H1 (cell line): ENCODE measurements around the gene LRRC43. TPM values are rescaled to one million over a fixed set of nuclear protein-coding genes. Genes with fewer than 3 reads are reported as not detected.

Experiments
- CTCF ChIA-PET: fragments of 300-600 bp; sonication (Branson Sonifier 250); formaldehyde crosslinking; loops from one replicate; lab custom pipeline; 2021; ENCODE audit not compliant: partially characterized antibody; lab: Charles Lee
- POLR2A ChIA-PET: fragments of 300-600 bp; sonication (Branson Sonifier 250); formaldehyde crosslinking; loops from one replicate; lab custom pipeline; 2021; ENCODE audit warnings: inconsistent platforms; ENCODE audit not compliant: partially characterized antibody; lab: Charles Lee
- DNase-seq, 2 experiments: peaks; one replicate each; pipeline versions ENCODE4 v3.0.0 to v3.0.0-alpha.2; 2010 to 2022; ENCODE audit warnings: low spot score in 2 of 2, low read depth in 1 of 2, mixed read lengths in 1 of 2
- FAIRE-seq: peaks from 2 replicates; lab custom pipeline; 2011; peaks lifted over from hg19 to GRCh38; lab: Jason Lieb, UNC
- H2AFZ ChIP-seq: 2 replicates; pipeline ENCODE4 v1.8.1; 2012; ENCODE audit warnings: low read length, inconsistent platforms
- H2AK5ac ChIP-seq: 2 replicates; pipeline ENCODE4 v1.6.1; 2013; ENCODE audit warnings: low read depth, low read length
- H2BK120ac ChIP-seq: replicated peaks from 2 replicates; pipeline ENCODE3; 2013; ENCODE audit warnings: low read depth, low read length, inconsistent platforms
- H2BK12ac ChIP-seq: 2 replicates; pipeline ENCODE4 v1.6.1; 2013; ENCODE audit warnings: low read depth, low read length
- H2BK15ac ChIP-seq: 2 replicates; pipeline ENCODE4 v1.6.1; 2013; ENCODE audit warnings: low read length
- H2BK20ac ChIP-seq: 2 replicates; pipeline ENCODE4 v1.6.1; 2013; ENCODE audit warnings: low read length
- H2BK5ac ChIP-seq: 2 replicates; pipeline ENCODE4 v1.6.1; 2013; ENCODE audit warnings: low read depth, low read length
- H3K14ac ChIP-seq: 2 replicates; pipeline ENCODE4 v1.6.1; 2013; ENCODE audit warnings: inconsistent platforms; ENCODE audit not compliant: insufficient read length
- H3K18ac ChIP-seq: 2 replicates; pipeline ENCODE4 v1.6.1; 2013; ENCODE audit warnings: low read length; ENCODE audit errors: extremely low read depth
- H3K23ac ChIP-seq: 2 replicates; pipeline ENCODE4 v1.6.1; 2013; ENCODE audit warnings: inconsistent platforms; ENCODE audit not compliant: insufficient read length
- H3K23me2 ChIP-seq: 2 replicates; pipeline ENCODE4 v1.6.1; 2013; ENCODE audit warnings: low read depth, low read length
- H3K27ac ChIP-seq: 2 replicates; pipeline ENCODE4 v1.6.1; 2011; ENCODE audit warnings: low read depth, low read length, inconsistent platforms
- H3K27me3 ChIP-seq, 4 experiments: replicated peaks in 1 of 4; 1 replicate in 1 of 4; 2 replicates in 3 of 4; pipeline versions ENCODE4 v1.6.1 to v1.8.1; 2011 to 2013; ENCODE audit warnings: low read length in 3 of 4, mild to moderate bottlenecking in 3 of 4, inconsistent platforms in 2 of 4, mixed read lengths in 2 of 4, moderate library complexity in 1 of 4; ENCODE audit not compliant: control insufficient read depth in 3 of 4, insufficient read depth in 3 of 4; ENCODE audit errors: extremely low read depth in 1 of 4
- H3K36me3 ChIP-seq, 4 experiments: 2 replicates each; pipeline versions ENCODE4 v1.6.1 to v1.8.1; 2011 to 2013; ENCODE audit warnings: mild to moderate bottlenecking in 4 of 4, low read length in 3 of 4, moderate library complexity in 2 of 4, control low read depth in 1 of 4, inconsistent platforms in 1 of 4; ENCODE audit not compliant: insufficient read depth in 4 of 4, control insufficient read depth in 2 of 4
- H3K4ac ChIP-seq: replicated peaks from 2 replicates; pipeline ENCODE3; 2013; ENCODE audit warnings: low read length, low read depth, mixed read lengths, inconsistent platforms; ENCODE audit not compliant: insufficient read length
- H3K4me1 ChIP-seq, 4 experiments: replicated peaks in 1 of 4; 1 replicate in 1 of 4; 2 replicates in 3 of 4; pipeline versions ENCODE4 v1.6.1 to v1.8.1; 2011 to 2013; ENCODE audit warnings: low read length in 3 of 4, inconsistent platforms in 2 of 4, mixed read lengths in 1 of 4; ENCODE audit not compliant: insufficient read depth in 4 of 4, control insufficient read depth in 3 of 4
- H3K4me2 ChIP-seq, 2 experiments: 2 replicates each; pipeline versions ENCODE4 v1.6.1 to v1.8.1; 2011 to 2013; ENCODE audit warnings: low read depth in 2 of 2, low read length in 2 of 2, control low read depth in 1 of 2, inconsistent platforms in 1 of 2, mild to moderate bottlenecking in 1 of 2; ENCODE audit not compliant: insufficient read depth in 1 of 2
- H3K4me3 ChIP-seq, 4 experiments: fragments of 200-600, 300-600 bp in 1 of 4; sonication (generic), shearing (Covaris generic), sonication (Bioruptor Twin) in 1 of 4; 2 replicates each; pipeline versions ENCODE4 v1.5.1 to v1.8.1; 2011 to 2016; ENCODE audit warnings: low read length in 4 of 4, low read depth in 3 of 4, control low read depth in 2 of 4, inconsistent platforms in 2 of 4, mild to moderate bottlenecking in 2 of 4, mixed read lengths in 1 of 4, moderate library complexity in 1 of 4; ENCODE audit not compliant: insufficient read depth in 2 of 4; ENCODE audit errors: extremely low read depth in 1 of 4
- H3K56ac ChIP-seq: replicated peaks from 2 replicates; pipeline ENCODE3; 2013; ENCODE audit warnings: low read depth, mild to moderate bottlenecking, mixed read lengths, low read length, inconsistent platforms; ENCODE audit not compliant: insufficient read length
- H3K79me1 ChIP-seq: 2 replicates; pipeline ENCODE4 v1.6.1; 2013; ENCODE audit warnings: low read depth, low read length, control low read depth
- H3K79me2 ChIP-seq, 2 experiments: 2 replicates each; pipeline versions ENCODE4 v1.6.1 to v1.8.1; 2012 to 2013; ENCODE audit warnings: low read length in 2 of 2, mild to moderate bottlenecking in 2 of 2, inconsistent platforms in 1 of 2; ENCODE audit not compliant: insufficient read depth in 2 of 2, control insufficient read depth in 1 of 2
- H3K9ac ChIP-seq, 4 experiments: replicated peaks in 1 of 4; 1 replicate in 1 of 4; 2 replicates in 3 of 4; pipeline versions ENCODE4 v1.6.1 to v1.8.1; 2011 to 2013; ENCODE audit warnings: low read depth in 3 of 4, low read length in 3 of 4, control low read depth in 2 of 4, mild to moderate bottlenecking in 2 of 4, moderate library complexity in 2 of 4, inconsistent platforms in 1 of 4; ENCODE audit errors: extremely low read depth in 1 of 4
- H3K9me3 ChIP-seq, 2 experiments: 2 replicates each; pipeline versions ENCODE4 v1.6.1 to v1.8.1; 2012 to 2013; ENCODE audit warnings: mild to moderate bottlenecking in 2 of 2, moderate library complexity in 2 of 2, control low read depth in 1 of 2, inconsistent platforms in 1 of 2, low read depth in 1 of 2, low read length in 1 of 2, mixed read lengths in 1 of 2; ENCODE audit not compliant: insufficient read depth in 2 of 2
- H4K20me1 ChIP-seq, 2 experiments: replicated peaks in 1 of 2; 2 replicates each; pipeline versions ENCODE3 to v1.8.1; 2011 to 2013; ENCODE audit warnings: inconsistent platforms in 2 of 2, low read length in 2 of 2, mild to moderate bottlenecking in 1 of 2; ENCODE audit not compliant: insufficient read depth in 2 of 2, control insufficient read depth in 1 of 2
- H4K5ac ChIP-seq: 2 replicates; pipeline ENCODE4 v1.6.1; 2013; ENCODE audit warnings: low read length, low read depth, mixed read lengths, inconsistent platforms; ENCODE audit not compliant: insufficient read length
- H4K8ac ChIP-seq: 2 replicates; pipeline ENCODE4 v1.8.0; 2013; ENCODE audit warnings: mild to moderate bottlenecking, moderate library complexity, low read length, inconsistent platforms; ENCODE audit not compliant: insufficient read depth; ENCODE audit errors: extremely low read depth
- H4K91ac ChIP-seq: replicated peaks from 2 replicates; pipeline ENCODE3; 2013; ENCODE audit warnings: low read length, mixed read lengths, inconsistent platforms; ENCODE audit not compliant: insufficient read length
- ASH2L ChIP-seq: fragments of 200-600, 300-600 bp; sonication (generic); IDR thresholded peaks from one replicate; pipeline ENCODE4 v1.7.1; 2017; ENCODE audit warnings: low read length
- ATF2 ChIP-seq: IDR thresholded peaks from 2 replicates; pipeline ENCODE4 v1.6.1; 2012; ENCODE audit warnings: low read length, inconsistent platforms
- E2F6 ChIP-seq: IDR thresholded peaks from 2 replicates; pipeline ENCODE4 v1.6.1; 2012; ENCODE audit warnings: inconsistent platforms
- PHF8 ChIP-seq: fragments of 200-600 bp; sonication (generic); conservative IDR thresholded peaks from 2 replicates; pipeline ENCODE4 v1.7.1; 2012; ENCODE audit warnings: low read depth, mild to moderate bottlenecking, inconsistent platforms, low read length, moderate library complexity
- RBBP5 ChIP-seq: IDR thresholded peaks from 2 replicates; pipeline ENCODE4 v1.7.1; 2012; ENCODE audit warnings: low read depth, mild to moderate bottlenecking, inconsistent platforms, low read length, moderate library complexity, borderline replicate concordance
- RFX5 ChIP-seq: IDR thresholded peaks from 2 replicates; pipeline ENCODE4 v1.6.1; 2011; ENCODE audit warnings: low read depth, low read length, improper control_type of control experiment, borderline replicate concordance
- RNF2 ChIP-seq: fragments of 200-900, 300-1000 bp; sonication (generic); IDR thresholded peaks from 2 replicates; pipeline ENCODE4 v1.7.1; 2016; ENCODE audit warnings: borderline replicate concordance, low read depth, mild to moderate bottlenecking, antibody characterized with exemption, low read length; ENCODE audit not compliant: poor library complexity, severe bottlenecking; ENCODE audit errors: missing control alignments
- TCF12 ChIP-seq: IDR thresholded peaks from 2 replicates; pipeline ENCODE4 v1.6.1; 2011; ENCODE audit warnings: low read depth, mild to moderate bottlenecking, low read length
- TEAD4 ChIP-seq: IDR thresholded peaks from 2 replicates; pipeline ENCODE4 v1.6.1; 2012; ENCODE audit warnings: low read depth, low read length, inconsistent platforms, mixed read lengths
- WGBS, 2 experiments: shearing (Covaris generic) in 1 of 2; methylation state at CpG; one replicate each; pipeline versions ENCODE4 v1.1.6 to v1.1.7; 2013 to 2015; ENCODE audit warnings: low lambda C conversion rate in 2 of 2, mixed read lengths in 2 of 2, inconsistent platforms in 1 of 2, low coverage in 1 of 2, missing lambda C conversion rate in 1 of 2; ENCODE audit not compliant: insufficient replicate concordance in 2 of 2, insufficient coverage in 1 of 2, insufficient read length in 1 of 2; ENCODE audit errors: extremely low coverage in 1 of 2, missing lambda C conversion rate in 1 of 2; 5-methylcytosine and 5-hydroxymethylcytosine counted together
- polyA plus RNA-seq, 7 experiments: library from polyadenylated mRNA; depleted of rRNA in 3 of 7; stranded (reverse) in 5 of 7; unstranded in 2 of 7; fragments of >200 nt in 5 of 7; fragments of 200-250 nt in 2 of 7; gene quantifications; 1 replicate in 5 of 7; 2 replicates in 1 of 7; 4 replicates in 1 of 7; pipeline versions ENCODE4 v1.2.1 to v1.2.3, GENCODE V29; 2011 to 2013; ENCODE audit warnings: missing spikeins in 2 of 7, mixed read lengths in 2 of 7
- total RNA-seq: library from RNA; stranded (reverse); fragmentation: NEBNext Ultra II Directional; extraction: Animal tissue kit (Norgen Biotek cat#: 25700); gene quantifications from 2 replicates; pipeline ENCODE4 v1.2.1, GENCODE V29; 2021

Gene LRRC43
- total and polyA plus RNA-seq, 2 of the 8 experiments (the other 6 are each of a cell fraction or from before 2014, with no cell fraction given): 0.35 to 0.44 TPM

DNA sequence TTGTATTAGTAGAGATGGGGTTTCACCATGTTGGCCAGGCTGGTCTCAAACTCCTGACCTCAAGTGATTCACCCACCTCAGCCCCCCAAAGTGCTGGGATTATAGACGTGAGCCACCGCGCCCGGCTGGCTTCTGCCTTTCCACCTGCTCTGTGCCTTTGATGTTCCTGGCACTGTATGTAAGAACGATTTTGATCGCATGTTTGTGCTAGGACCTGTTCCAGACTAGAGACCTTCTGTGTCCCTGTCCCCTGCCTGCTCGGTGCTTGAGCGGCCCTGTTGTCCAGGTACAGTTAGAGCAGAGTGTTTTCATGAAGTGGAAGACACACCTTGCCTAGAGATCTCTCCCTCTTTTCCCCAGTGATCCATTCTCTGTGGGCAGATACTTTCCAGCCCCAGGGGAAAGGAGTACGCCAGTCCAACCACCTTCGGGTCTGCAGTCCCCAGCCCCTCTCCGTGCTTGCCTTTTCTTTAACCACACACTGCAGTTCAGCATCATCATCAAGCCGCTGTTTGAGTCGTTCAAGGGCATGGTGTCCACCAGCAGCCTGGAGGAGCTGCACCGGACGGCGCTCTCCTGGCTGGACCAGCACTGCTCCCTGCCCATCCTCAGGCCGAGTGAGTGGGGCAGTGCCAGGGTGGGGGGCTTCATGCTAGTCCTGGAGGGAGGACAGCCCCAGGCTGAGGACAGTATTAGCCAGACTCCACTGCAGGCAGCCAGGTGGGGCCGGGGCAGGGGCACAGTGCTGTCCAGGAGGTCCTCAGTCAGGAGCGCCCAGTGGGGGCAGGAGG lies 42.3 kb upstream of the LRRC43 start:
- Histone ChIP-seq H3K18ac (no peak overlapping the region), H3K36me3 (peaks cover 2 to 25% (median 15%) of the 10 kb centered on the region in 4 experiments; a peak in 6 of 8 replicates), H2BK20ac (no peak overlapping the region), H4K20me1 (no peaks in the 10 kb centered on the region), H2BK120ac (no peak overlapping the region), H3K4me1 (peaks cover 0 to 8% (median 3%) of the 10 kb centered on the region in 4 experiments; a peak in 5 of 7 replicates), H3K23ac (no peak overlapping the region), H2BK5ac (no peak overlapping the region), H3K4me2 (no peak overlapping the region), H3K56ac (no peak overlapping the region), H2AK5ac (no peak overlapping the region), H3K4ac (no peak overlapping the region), H3K9ac (no peak overlapping the region), H3K14ac (no peak overlapping the region), H4K8ac (no peak overlapping the region), H3K27ac (no peak overlapping the region), H3K27me3 (no peaks in the 10 kb centered on the region; a peak in 1 of 7 replicates), H4K91ac (no peak overlapping the region), H3K23me2 (no peaks in the 10 kb centered on the region), H3K79me2 (no peaks in the 10 kb centered on the region), H3K9me3 (peaks cover 23 to 30% of the 10 kb centered on the region in 2 experiments), H3K79me1 (no peaks in the 10 kb centered on the region), H2AFZ (no peak overlapping the region), H2BK15ac (no peak overlapping the region), H3K4me3 (no peak overlapping the region), H2BK12ac (no peak overlapping the region), H4K5ac (no peak overlapping the region)
- no peak for DNase-seq
- WGBS, 2 experiments: 95% methylated on average over 19 of the region's 19 CpGs; no CpG with 5 or more reads in 1 of the 2 experiments
- POLR2A ChIA-PET: interaction anchor here (0.6 to 2.5 kb wide), 2 partner anchors 72 to 130 kb away, joined by 4 to 5 read pairs; no protein-coding TSS in a partner anchor
- FAIRE-seq: no peak
- CTCF ChIA-PET: interaction anchor here (0.6 to 1.0 kb wide), 7 partner anchors 11 to 129 kb away, joined by 3 to 5 read pairs (median 3); no protein-coding TSS in a partner anchor
- TF ChIP-seq RBBP5 (no peak), E2F6 (no peak), TCF12 (no peak), ATF2 (no peak), PHF8 (no peak), RNF2 (no peak), TEAD4 (no peak), ASH2L (no peak), RFX5 (no peak)
